ENCODE measurements around the gene TCTN2.
A peak's percentile ranks its signal among the peaks of the same experiment; 100 is the strongest.

Gene TCTN2

GRCh38 chr12:123676616-123677320 is 5.9 kb downstream of the TCTN2 start:
- no peak overlapping the region for H3K4me3 ChIP-seq
- peaks cover 0 to 22% (median 7%) of the 10 kb centered on the region in 11 experiments; a peak in 7 of 22 replicates for H3K36me3 ChIP-seq
- H3K27ac ChIP-seq: no peak overlapping the region
- H3K4me1 ChIP-seq: peaks cover 2 to 13% (median 10%) of the 10 kb centered on the region in 10 experiments
- H3K9ac ChIP-seq: no peak overlapping the region
- no peaks in the 10 kb centered on the region for H4K20me1 ChIP-seq
- H3K9me3 ChIP-seq (replicated peaks in 1 of 11): no peaks in the 10 kb centered on the region
- no peaks in the 10 kb centered on the region for H3K27me3 ChIP-seq
- H3K4me2 ChIP-seq: no peak overlapping the region
- TF ChIP-seq Cebpa-rat (IDR thresholded peaks at IDR 0.05): no peak

- Histone ChIP-seq H3K27me3 (no peaks in the 10 kb centered on the region), H3K36me3 (peaks cover 0 to 22% (median 7%) of the 10 kb centered on the region in 11 experiments; a peak in 7 of 22 replicates), H3K9me3 (replicated peaks in 1 of 11) (no peaks in the 10 kb centered on the region), H4K20me1 (no peaks in the 10 kb centered on the region), H3K4me1 (peaks cover 0 to 24% (median 10%) of the 10 kb centered on the region in 10 experiments; a peak in 10 of 20 replicates), H3K9ac (no peak overlapping the region), H3K4me3 (no peak overlapping the region), H3K4me2 (no peak overlapping the region), H3K27ac (no peak overlapping the region)
- TF ChIP-seq Cebpa-rat (IDR thresholded peaks at IDR 0.05): no peak
Observed at GRCh38 chr12:123678981-123679380, 8.1 kb downstream of the TCTN2 start.

- Histone ChIP-seq H3K9me3 (replicated peaks in 1 of 11) (no peaks in the 10 kb centered on the region), H3K36me3 (peaks cover 0 to 14% (median 2%) of the 10 kb centered on the region in 11 experiments; a peak in 6 of 22 replicates), H3K9ac (no peak overlapping the region), H4K20me1 (no peaks in the 10 kb centered on the region), H3K4me2 (peak overlapping the region in 5 of 11 experiments; percentile 14 to 82 (median 45); a peak in 10 of 22 replicates), H3K27ac (peak overlapping the region in 4 of 11 experiments; percentile 27 to 49 (median 42); a peak in 8 of 22 replicates), H3K4me3 (no peak overlapping the region), H3K4me1 (peaks cover 0 to 29% (median 13%) of the 10 kb centered on the region in 10 experiments; a peak in 10 of 20 replicates), H3K27me3 (no peaks in the 10 kb centered on the region)
- peak in 1 of 11 experiments; percentile 10; a peak in 2 of 22 replicates for TF ChIP-seq Cebpa-rat (IDR thresholded peaks at IDR 0.05)
Observed at GRCh38 chr12:123681605-123682004, 10.7 kb downstream of the TCTN2 start.

GRCh38 chr12:123683964-123684363 is 13.1 kb downstream of the TCTN2 start:
- Histone ChIP-seq H3K36me3 (peaks cover 0 to 14% (median 5%) of the 10 kb centered on the region in 11 experiments; a peak in 9 of 22 replicates), H4K20me1 (no peaks in the 10 kb centered on the region), H3K4me1 (peaks cover 0 to 29% (median 13%) of the 10 kb centered on the region in 10 experiments; a peak in 10 of 20 replicates), H3K4me2 (peak overlapping the region in 3 of 11 experiments; percentile 20 to 26 (median 22); a peak in 4 of 22 replicates), H3K9ac (no peak overlapping the region), H3K27me3 (no peaks in the 10 kb centered on the region), H3K27ac (peak overlapping the region in 1 of 11 experiments; percentile 9; a peak in 1 of 22 replicates), H3K9me3 (replicated peaks in 1 of 11) (no peaks in the 10 kb centered on the region), H3K4me3 (no peak overlapping the region)
- no peak for TF ChIP-seq Cebpa-rat (IDR thresholded peaks at IDR 0.05)

- H3K9ac ChIP-seq: no peak overlapping the region
- no peak overlapping the region for H3K27ac ChIP-seq
- no peaks in the 10 kb centered on the region for H4K20me1 ChIP-seq
- H3K27me3 ChIP-seq: no peaks in the 10 kb centered on the region
- H3K36me3 ChIP-seq: peaks cover 0 to 14% (median 3%) of the 10 kb centered on the region in 11 experiments; a peak in 7 of 22 replicates
- TF ChIP-seq Cebpa-rat (IDR thresholded peaks at IDR 0.05): no peak
- peaks cover 0 to 20% (median 6%) of the 10 kb centered on the region in 10 experiments; a peak in 10 of 20 replicates for H3K4me1 ChIP-seq
- no peaks in the 10 kb centered on the region for H3K9me3 ChIP-seq (replicated peaks in 1 of 11)
- H3K4me2 ChIP-seq: no peak overlapping the region
- H3K4me3 ChIP-seq: no peak overlapping the region
Observed at GRCh38 chr12:123686636-123687190, 15.8 kb downstream of the TCTN2 start.

GRCh38 chr12:123690191-123690840 is 19.4 kb downstream of the TCTN2 start:
- no peak overlapping the region for H3K4me3 ChIP-seq
- H3K36me3 ChIP-seq: peaks cover 0 to 13% (median 3%) of the 10 kb centered on the region in 11 experiments; a peak in 8 of 22 replicates
- no peaks in the 10 kb centered on the region for H3K27me3 ChIP-seq
- H3K9me3 ChIP-seq (replicated peaks in 1 of 11): no peaks in the 10 kb centered on the region
- TF ChIP-seq Cebpa-rat (IDR thresholded peaks at IDR 0.05): no peak
- no peak overlapping the region for H3K27ac ChIP-seq
- no peak overlapping the region for H3K4me2 ChIP-seq
- no peak overlapping the region for H3K9ac ChIP-seq
- no peaks in the 10 kb centered on the region for H3K4me1 ChIP-seq
- no peaks in the 10 kb centered on the region for H4K20me1 ChIP-seq

GRCh38 chr12:123696207-123696606 is 25.3 kb downstream of the TCTN2 start:
- TF ChIP-seq Cebpa-rat (IDR thresholded peaks at IDR 0.05): no peak
- Histone ChIP-seq H3K9me3 (replicated peaks in 1 of 11) (no peaks in the 10 kb centered on the region), H3K4me1 (no peaks in the 10 kb centered on the region), H3K4me3 (no peak overlapping the region), H4K20me1 (no peaks in the 10 kb centered on the region), H3K36me3 (peaks cover 0 to 43% (median 8%) of the 10 kb centered on the region in 11 experiments; a peak in 9 of 22 replicates), H3K27me3 (no peaks in the 10 kb centered on the region), H3K27ac (no peak overlapping the region), H3K9ac (no peak overlapping the region), H3K4me2 (no peak overlapping the region)

- Histone ChIP-seq H3K36me3 (peaks cover 0 to 43% (median 8%) of the 10 kb centered on the region in 11 experiments; a peak in 9 of 22 replicates), H3K27ac (no peak overlapping the region), H3K4me3 (no peak overlapping the region), H3K27me3 (no peaks in the 10 kb centered on the region), H3K4me1 (no peaks in the 10 kb centered on the region), H3K9me3 (replicated peaks in 1 of 11) (no peaks in the 10 kb centered on the region), H4K20me1 (no peaks in the 10 kb centered on the region), H3K4me2 (no peak overlapping the region), H3K9ac (no peak overlapping the region)
- no peak for TF ChIP-seq Cebpa-rat (IDR thresholded peaks at IDR 0.05)
Observed at GRCh38 chr12:123696646-123697045, 25.7 kb downstream of the TCTN2 start.

- H3K27ac ChIP-seq: no peak overlapping the region
- no peak overlapping the region for H3K9ac ChIP-seq
- H3K9me3 ChIP-seq (replicated peaks in 1 of 11): no peaks in the 10 kb centered on the region
- peaks cover 0 to 38% (median 0%) of the 10 kb centered on the region in 11 experiments; a peak in 5 of 22 replicates for H3K36me3 ChIP-seq
- no peak for TF ChIP-seq Cebpa-rat (IDR thresholded peaks at IDR 0.05)
- no peaks in the 10 kb centered on the region for H4K20me1 ChIP-seq
- peaks cover 0 to 5% (median 0%) of the 10 kb centered on the region in 10 experiments; a peak in 1 of 20 replicates for H3K4me1 ChIP-seq
- no peak overlapping the region for H3K4me3 ChIP-seq
- no peak overlapping the region for H3K4me2 ChIP-seq
- no peaks in the 10 kb centered on the region for H3K27me3 ChIP-seq
Observed at GRCh38 chr12:123705935-123706334, 35.0 kb downstream of the TCTN2 start.

Data from BLaER1 treated with 17β-estradiol and CSF1 and Interleukin-3, amounts not matched to agents 10 nM and 100 nM (cell line).